SHP77 (cell line): Measurements from ENCODE around the gene IL1RL2.
A peak's percentile ranks its signal among the peaks of the same experiment; 100 is the strongest.

ENCODE experiments used
- DNase-seq, 2 experiments: peaks; one replicate each; lab custom pipeline; 2025; lab: John Stamatoyannopoulos, UW

IL1RL2 gene

GRCh38 chr2:102158011-102158755 lies 28.6 kb upstream of the IL1RL2 start:
- DNase-seq: no peak

DNA sequence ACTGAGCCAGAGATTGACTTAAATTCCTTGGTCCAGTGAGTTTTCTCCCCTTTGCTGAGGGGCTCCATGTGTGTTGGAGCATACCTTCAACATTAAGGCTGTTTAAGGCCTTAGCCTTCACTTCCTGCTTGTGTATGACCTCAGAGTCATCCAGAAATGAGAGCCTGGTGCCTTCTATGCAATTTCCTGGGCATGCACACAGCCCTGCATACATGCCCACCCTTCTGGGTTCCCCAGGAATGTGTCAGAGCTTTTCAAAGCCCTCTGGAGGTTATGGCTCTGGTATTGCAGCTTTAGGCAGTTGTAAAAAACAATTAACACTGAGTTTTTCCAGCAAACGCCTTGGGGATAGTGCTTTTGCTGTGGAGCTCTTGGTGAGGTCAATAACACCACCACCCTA lies 27.5 kb upstream of the IL1RL2 start:
- no peak for DNase-seq

DNA sequence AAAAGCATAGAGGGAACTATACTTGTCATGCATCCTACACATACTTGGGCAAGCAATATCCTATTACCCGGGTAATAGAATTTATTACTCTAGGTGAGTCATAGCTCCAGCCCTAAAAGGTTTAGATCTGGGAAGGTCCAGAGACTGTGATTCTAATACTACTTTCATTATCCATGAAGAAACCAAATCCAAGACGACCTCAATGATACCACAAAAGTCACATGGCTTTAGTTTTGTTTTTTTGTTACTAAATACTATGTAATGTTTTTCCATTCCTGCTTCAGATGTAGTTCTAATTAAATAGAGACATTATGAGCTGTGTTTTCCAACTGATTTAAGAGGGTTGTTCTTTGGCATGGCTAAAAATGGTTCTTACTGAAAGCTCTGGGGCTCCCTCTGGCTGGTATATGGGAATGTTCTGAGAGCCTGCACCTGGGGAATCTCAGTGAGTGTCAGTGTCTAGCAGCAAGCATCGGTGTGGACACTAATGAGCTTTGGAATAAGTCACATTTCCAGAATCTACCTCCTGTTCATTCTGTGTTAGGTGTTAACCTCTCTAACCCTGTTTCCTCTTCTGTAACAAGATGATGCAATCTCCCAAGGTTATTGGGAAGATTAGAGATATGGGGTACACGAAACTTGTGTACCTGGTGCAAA lies 20.5 kb upstream of the IL1RL2 start:
- peak in 1 of 2 experiments; percentile 8 for DNase-seq

GRCh38 chr2:102168026-102168771 lies 18.6 kb upstream of the IL1RL2 start:
- no peak for DNase-seq

- DNase-seq: no peak
Observed at GRCh38 chr2:102171946-102172345, 14.9 kb upstream of the IL1RL2 start.

- no peak for DNase-seq
Observed at GRCh38 chr2:102172745-102173144, 14.1 kb upstream of the IL1RL2 start.

- DNase-seq: no peak
Observed at GRCh38 chr2:102176172-102176571, 10.7 kb upstream of the IL1RL2 start.

DNA sequence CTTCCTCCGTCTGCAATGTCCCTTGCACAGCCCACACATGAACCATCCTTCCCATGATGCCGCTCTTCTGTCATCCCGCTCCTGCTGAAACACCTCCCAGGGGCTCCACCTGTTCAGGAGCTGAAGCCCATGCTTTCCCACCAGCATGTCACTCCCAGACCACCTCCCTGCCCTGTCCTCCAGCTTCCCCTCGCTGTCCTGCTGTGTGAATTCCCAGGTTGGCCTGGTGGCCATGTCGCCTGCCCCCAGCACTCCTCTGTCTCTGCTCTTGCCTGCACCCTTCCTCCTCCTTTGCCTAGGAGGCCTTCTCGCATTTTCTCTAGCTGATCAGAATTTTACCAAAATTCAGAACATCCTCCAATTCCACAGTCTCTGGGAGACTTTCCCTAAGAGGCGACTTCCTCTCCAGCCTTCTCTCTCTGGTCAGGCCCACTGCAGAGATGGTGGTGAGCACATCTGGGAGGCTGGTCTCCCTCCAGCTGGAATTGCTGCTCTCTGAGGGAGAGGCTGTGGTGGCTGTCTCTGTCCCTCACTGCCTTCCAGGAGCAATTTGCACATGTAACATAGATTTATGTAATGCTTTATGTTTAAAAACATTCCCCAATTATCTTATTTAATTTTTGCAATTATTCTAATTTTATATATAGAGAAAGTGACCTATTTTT lies 8.9 kb upstream of the IL1RL2 start:
- DNase-seq: no peak

DNA sequence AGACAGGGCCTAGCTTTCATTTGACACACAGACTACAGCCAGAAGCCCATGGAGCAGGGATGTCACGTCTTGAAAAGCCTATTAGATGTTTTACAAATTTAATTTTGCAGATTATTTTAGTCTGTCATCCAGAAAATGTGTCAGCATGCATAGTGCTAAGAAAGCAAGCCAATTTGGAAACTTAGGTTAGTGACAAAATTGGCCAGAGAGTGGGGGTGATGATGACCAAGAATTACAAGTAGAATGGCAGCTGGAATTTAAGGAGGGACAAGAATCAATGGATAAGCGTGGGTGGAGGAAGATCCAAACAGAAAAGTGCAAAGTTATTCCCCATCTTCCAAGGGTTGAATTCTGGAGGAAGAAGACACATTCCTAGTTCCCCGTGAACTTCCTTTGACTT lies 7.8 kb upstream of the IL1RL2 start:
- no peak for DNase-seq

DNA sequence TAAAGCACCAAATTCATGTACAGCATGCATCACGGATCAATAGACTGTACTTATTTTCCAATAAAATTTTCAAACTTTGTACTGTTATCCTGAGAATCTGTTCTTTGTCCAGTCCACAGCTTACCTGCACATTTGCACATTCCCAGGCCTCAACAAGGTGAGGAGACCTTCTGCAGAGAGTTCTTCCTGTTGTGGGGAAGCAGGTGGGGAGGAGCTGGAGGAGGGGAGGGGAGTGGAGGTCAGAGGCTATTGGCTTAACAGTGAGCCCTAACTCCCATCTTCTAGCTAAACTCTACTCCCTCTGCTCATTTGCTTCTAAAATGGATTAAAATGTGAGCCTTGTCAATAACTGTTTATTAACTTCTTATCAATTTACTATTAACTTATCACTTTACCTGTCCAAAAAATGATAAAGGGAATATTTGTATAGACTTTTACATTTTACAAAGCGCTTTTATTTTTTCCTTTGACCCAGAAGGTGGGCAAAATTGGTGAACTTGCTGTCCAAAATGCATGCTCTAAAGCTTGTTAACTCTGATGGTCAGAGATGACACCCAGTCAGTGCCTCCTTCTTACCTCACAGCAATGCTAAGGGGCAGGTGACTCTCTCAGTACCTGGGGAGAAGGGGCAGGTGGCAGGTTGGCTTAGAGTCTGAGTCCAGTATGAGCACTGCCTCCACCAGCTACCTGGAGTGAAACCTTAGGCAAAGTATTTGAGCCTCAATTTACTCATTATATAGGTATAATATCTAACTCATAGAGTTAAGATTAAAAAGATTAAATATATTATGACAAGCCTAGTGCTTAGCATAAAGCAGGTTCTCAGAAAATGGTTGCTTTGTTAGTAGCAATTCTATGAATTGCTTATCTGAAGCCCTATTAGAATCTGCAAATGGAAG lies 6.8 kb upstream of the IL1RL2 start:
- DNase-seq: no peak

DNA sequence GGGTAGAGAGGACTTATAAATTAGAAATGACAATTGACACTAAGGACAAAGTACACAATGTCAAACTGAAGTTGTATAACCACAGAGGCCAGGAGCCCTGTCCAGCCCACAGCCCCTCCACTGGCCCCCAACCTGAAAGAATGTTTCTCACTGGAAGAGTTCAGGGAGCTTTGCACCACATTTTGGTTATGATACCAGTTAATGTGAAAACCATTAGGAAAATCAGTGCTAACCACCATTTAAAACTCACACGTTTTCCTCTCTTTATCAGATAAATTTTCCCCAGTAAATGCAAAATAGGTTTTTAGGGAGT lies 6.2 kb upstream of the IL1RL2 start:
- DNase-seq: no peak

DNA sequence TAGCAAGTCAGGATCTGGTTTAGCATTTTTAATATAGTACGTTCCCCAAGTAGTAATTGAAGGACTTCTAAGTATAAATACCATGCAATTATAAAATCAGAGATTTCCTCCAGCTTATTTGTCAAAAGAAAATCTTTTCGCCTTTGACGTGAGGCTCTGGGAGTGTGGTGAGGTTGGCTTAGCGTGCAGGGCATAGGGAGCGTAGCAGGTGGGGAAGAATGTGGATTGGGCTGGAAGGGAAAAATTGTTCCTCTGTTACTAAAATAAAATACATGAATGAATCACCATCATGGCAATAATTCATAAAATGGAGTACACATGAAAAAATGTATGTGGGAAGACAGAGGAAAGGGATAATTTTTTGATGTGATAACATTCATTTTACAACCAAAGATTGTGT lies 5.4 kb upstream of the IL1RL2 start:
- DNase-seq: no peak

- DNase-seq: no peak
Observed at GRCh38 chr2:102181919-102182635, 4.7 kb upstream of the IL1RL2 start.

- no peak for DNase-seq
Observed at GRCh38 chr2:102184018-102184417, 2.8 kb upstream of the IL1RL2 start.

GRCh38 chr2:102184568-102184967 lies 2.3 kb upstream of the IL1RL2 start:
- DNase-seq: no peak

- DNase-seq: no peak
Observed at GRCh38 chr2:102185347-102185746, 1.5 kb upstream of the IL1RL2 start.

GRCh38 chr2:102187496-102188150 lies 800 bp downstream of the IL1RL2 start:
- no peak for DNase-seq

DNA sequence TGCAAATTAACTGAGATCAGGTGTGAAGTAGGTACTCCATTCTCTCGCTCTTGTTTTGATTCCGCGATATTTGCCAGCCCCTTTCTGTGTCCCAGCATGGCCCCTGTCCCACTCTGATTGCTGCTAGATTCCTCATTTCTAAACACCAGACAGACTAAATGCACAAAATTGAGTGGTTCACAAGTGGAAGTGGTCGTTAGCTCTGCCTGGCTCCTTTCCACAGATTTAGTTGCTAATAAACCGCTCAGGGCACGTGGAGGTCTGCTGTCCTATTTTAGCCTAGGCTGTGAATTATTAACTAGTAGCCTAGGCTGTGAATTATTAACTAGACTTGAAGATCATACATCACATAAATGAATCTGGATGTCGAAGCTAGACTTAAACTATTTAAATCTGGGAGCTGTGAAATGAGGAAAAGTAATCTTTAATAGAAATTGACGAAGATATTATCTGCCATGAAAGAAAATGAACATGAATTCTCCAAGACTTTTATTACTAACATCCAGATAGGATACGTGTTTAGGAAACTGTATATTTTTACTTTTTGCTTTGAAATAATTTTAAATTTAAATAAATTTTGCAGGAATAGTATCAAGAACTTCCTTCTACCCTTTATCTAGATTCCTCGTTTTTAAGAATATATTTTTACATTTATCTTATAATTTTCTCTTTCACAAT lies 3.7 kb downstream of the IL1RL2 start:
- no peak for DNase-seq

DNA sequence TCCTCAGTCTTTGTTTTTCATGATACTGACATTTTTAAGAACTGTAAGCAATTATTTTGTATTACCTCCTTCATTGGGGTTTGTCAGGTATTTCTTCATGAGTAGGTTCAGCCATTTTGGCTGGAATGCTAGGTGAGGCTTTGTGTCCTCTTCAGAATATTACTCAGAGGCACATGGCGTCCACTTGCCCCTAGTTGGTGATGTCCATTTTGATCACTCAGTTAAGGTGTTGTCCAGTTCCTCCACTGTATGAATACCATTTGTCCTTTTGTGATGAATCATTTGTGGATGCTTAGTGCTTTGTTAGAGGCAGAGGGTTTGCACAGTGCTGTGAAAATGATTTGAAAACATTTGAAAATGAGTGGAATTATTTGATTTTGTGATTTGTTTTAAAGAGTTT lies 4.7 kb downstream of the IL1RL2 start:
- DNase-seq: no peak

GRCh38 chr2:102193074-102193473 lies 6.3 kb downstream of the IL1RL2 start:
- DNase-seq: no peak
